SK-N-MC (cell line): ENCODE results near the gene ZNF440.
"Not testable (repeated sequence)": the region's sequence is repeated elsewhere in the genome, so short reads cannot be mapped to it uniquely, and the experiment has no call there.

Experiments used
- DNase-seq: peaks from one replicate; pipeline ENCODE4 v3.0.0-alpha.2; 2011; ENCODE audit warnings: low read depth, low spot score
- H3K27ac ChIP-seq: fragments of 200-600 bp; sonication (generic); 2 replicates; pipeline ENCODE4 v1.5.1; 2016; ENCODE audit warnings: mixed run types
- H3K36me3 ChIP-seq: fragments of 200-600 bp; sonication (generic); 2 replicates; pipeline ENCODE4 v1.6.1; 2017; ENCODE audit warnings: antibody characterized with exemption, low read length, mixed read lengths; ENCODE audit not compliant: insufficient read depth
- H3K4me3 ChIP-seq: fragments of 200-600 bp; sonication (generic); 2 replicates; pipeline ENCODE4 v1.5.1; 2016
- H3K9ac ChIP-seq: fragments of 200-600 bp; sonication (generic); 2 replicates; pipeline ENCODE4 v1.8.0; 2017; ENCODE audit warnings: mixed run types, mixed read lengths; ENCODE audit not compliant: insufficient read length
- H3K9me3 ChIP-seq: fragments of 200-600 bp; sonication (generic); 2 replicates; pipeline ENCODE4 v1.6.1; 2017; ENCODE audit warnings: low read depth, mild to moderate bottlenecking, antibody characterized with exemption, low read length, moderate library complexity, mixed read lengths
- EZH2 ChIP-seq: fragments of 200-600 bp; sonication (generic); IDR thresholded peaks from one replicate; pipeline ENCODE4 v1.6.1; 2017; ENCODE audit warnings: antibody characterized with exemption
- FOXP2 ChIP-seq: optimal IDR thresholded peaks from 2 replicates; pipeline ENCODE3; 2011; ENCODE audit warnings: mild to moderate bottlenecking, moderate library complexity; ENCODE audit not compliant: insufficient read depth; ENCODE audit errors: extremely low read length, control extremely low read depth
- POLR2AphosphoS5 ChIP-seq: IDR thresholded peaks from 2 replicates; pipeline ENCODE4 v1.6.1; 2012; ENCODE audit warnings: mild to moderate bottlenecking, low read depth, low read length, borderline replicate concordance

Gene ZNF440

DNA sequence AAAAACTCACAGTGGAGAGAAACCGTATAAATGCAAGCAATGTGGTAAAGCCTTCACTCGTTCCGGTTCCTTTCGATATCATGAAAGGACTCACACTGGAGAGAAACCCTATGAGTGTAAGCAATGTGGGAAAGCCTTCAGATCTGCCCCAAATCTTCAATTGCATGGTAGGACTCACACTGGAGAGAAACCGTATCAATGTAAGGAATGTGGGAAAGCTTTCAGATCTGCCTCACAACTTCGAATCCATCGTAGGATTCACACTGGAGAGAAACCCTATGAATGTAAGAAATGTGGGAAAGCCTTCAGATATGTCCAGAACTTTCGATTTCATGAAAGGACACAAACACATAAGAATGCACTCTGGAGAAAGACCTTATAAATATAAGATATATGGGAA is 54.1 kb downstream of the ZNF440 start:
- no peak overlapping the region for H3K27ac ChIP-seq
- no peaks in the 10 kb centered on the region for H3K36me3 ChIP-seq
- no peak overlapping the region for H3K4me3 ChIP-seq
- H3K9me3 ChIP-seq, result 0 out of 2 replicates have a peak, but pooled peaks cover 4% of the 10 kb centered on the region
- no peak for DNase-seq
- H3K9ac ChIP-seq, result no peak overlapping the region
- TF ChIP-seq FOXP2 (no peak), EZH2 (no peak), POLR2AphosphoS5 (no peak)

DNA sequence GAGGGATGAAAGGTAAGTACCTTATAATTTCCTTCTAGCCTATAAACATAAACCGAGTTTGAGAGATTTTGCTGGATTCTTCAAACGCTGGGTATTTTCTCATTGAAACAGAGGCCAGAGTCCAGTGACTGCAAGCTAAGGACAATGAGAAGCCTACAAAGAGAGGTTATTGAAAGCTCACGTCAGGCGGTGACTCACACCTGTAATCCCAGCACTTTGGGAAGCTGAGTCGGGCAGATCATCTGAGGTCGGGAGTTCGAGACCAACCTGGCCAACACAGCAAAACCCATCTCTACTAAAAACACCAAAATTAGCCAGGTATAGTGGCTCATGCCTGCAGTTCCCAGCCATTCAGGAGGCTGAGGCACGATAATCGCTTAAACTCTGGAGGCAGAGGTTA is 58.6 kb downstream of the ZNF440 start:
- no peak overlapping the region for H3K4me3 ChIP-seq
- TF ChIP-seq FOXP2 (no peak), EZH2 (no peak), POLR2AphosphoS5 (no peak)
- H3K36me3 ChIP-seq, result no peaks in the 10 kb centered on the region
- no peak overlapping the region for H3K9ac ChIP-seq
- DNase-seq, result no peak
- H3K27ac ChIP-seq, result no peak overlapping the region
- H3K9me3 ChIP-seq, result 0 out of 2 replicates have a peak, but pooled peaks cover 4% of the 10 kb centered on the region

DNA sequence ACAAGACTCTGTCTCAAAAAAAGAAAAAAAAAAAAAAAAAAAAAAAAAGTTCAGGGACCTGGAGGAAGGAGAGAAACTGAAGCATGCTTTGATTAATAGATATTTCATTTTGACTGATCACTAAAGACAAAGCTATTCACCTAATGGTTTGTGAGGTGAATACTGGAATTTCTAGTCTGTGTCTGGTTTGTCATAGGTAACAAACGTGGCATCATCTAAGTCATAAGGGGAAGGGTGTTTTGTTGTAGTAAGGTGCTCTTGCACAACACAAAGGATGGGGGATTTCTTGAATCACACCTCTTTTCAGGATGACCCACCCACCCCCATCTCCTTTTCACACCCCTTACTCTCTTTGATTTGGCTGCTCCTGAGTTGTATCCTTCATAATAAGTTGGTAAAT is 59.7 kb downstream of the ZNF440 start:
- TF ChIP-seq EZH2, result no peak
- no peak for TF ChIP-seq POLR2AphosphoS5
- no peak for TF ChIP-seq FOXP2
- Histone ChIP-seq H3K36me3 (no peaks in the 10 kb centered on the region), H3K9ac (no peak overlapping the region), H3K4me3 (no peak overlapping the region), H3K9me3 (0 out of 2 replicates have a peak, but pooled peaks cover under 1% of the 10 kb centered on the region), H3K27ac (no peak overlapping the region)
- DNase-seq, result no peak

DNA sequence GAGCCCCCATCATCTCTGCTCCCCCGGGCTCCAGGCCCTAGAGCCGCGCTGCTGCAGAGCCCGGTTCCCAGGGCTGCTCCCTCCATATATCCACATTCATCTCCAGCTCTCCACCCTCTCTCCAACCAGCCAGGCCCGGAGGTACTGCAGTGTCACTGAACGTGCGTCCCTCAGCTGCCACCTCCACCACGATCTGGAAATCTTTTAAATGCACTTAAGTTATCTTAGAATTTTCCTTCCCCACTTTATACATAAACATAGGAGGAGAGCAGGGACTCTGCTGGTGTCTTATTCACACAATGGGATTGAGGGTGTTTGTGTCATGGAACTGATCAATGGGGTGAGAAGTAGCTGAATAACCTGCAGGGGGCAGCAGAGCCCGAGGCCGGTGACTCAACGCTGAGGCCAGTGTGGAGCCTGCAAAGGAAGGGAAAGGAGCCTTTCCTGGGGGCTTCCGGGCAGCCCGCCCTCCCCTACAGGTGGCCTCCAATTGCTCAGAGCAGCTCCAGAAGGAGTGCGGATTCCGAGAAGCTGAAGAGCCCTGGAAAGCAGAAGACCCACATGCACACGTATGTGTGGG is 65.7 kb downstream of the ZNF440 start:
- not testable (repeated sequence) for H3K9ac ChIP-seq, DNase-seq, H3K27ac ChIP-seq, H3K4me3 ChIP-seq, H3K9me3 ChIP-seq, H3K36me3 ChIP-seq

DNA sequence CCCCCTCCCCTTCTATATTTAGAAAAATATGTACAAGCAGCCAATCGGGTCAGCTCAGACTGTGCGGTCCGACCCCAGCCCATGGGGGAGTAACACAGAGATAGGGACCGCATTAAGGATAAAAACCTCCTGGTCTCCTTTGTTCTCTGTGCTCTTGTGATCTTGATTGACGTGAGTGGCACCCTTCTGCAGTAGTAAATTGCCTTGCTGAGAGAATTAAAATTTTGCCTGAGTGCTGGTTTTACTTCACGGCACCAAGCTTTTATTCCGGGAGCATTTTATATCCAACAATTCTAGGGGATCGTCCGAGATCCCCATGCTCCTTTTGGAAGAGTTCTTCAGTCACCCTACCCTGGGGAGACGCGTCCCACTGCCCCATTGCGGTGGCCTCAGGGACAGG is 66.5 kb downstream of the ZNF440 start:
- Histone ChIP-seq H3K9me3 (no peaks in the 10 kb centered on the region), H3K4me3 (no peak overlapping the region), H3K36me3 (no peaks in the 10 kb centered on the region), H3K27ac (no peak overlapping the region), H3K9ac (no peak overlapping the region)
- TF ChIP-seq EZH2, result no peak
- TF ChIP-seq FOXP2, result no peak
- DNase-seq, result no peak

DNA sequence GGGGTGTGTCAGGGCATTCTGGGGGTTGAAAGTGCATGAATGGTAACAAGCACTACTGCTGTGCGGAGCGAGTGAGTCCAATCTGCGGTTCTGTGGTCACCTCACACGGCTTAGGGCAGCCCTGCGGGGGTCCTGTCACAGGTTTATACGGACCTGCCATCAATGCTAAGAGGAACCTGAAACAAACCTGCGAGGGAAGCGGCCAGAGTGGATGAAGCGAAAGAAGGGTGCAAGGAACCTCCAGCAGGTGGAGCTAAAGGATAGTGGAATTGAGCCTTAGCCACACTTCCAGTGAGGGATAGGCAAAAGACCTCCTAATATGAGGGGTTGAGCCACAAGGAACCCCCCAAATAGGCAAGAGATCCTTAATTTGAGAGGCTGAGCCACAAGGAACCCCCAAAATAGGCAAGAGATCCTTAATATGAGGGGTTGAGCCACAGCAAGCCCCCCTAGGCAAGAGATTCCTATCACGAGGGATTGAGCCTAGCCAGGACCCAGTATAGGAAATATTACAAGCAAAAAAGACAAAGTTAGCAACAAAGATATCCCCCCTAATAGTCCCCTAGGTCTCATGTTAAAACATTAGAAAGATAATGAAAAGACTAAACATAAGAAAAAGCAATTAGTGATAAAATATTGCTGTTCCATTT is 67.2 kb downstream of the ZNF440 start:
- DNase-seq, result no peak

DNA sequence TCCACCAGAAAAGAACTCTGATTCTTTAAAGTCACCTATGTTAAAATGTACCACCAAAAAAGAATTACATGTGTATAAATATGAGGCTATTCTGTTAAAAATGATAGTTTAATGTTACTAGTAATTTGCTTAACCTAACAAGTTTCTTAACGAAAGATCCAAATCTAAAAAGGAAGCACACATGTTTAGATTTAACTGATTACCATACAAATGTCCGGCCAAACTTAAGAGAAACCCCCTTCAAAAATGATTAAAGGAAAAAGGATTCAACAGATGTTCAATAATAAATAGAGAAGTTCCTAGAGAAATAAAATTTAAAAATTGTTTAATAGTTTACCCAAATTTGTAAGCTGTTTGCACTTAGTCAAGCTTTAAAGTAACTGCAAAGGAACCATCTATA is 68.5 kb downstream of the ZNF440 start:
- H3K9me3 ChIP-seq, result no peaks in the 10 kb centered on the region
- H3K9ac ChIP-seq, result no peak overlapping the region
- no peak overlapping the region for H3K27ac ChIP-seq
- no peaks in the 10 kb centered on the region for H3K36me3 ChIP-seq
- TF ChIP-seq POLR2AphosphoS5, result no peak
- DNase-seq, result no peak
- H3K4me3 ChIP-seq, result no peak overlapping the region

More for the DNA sequence above, 67.2 kb downstream of the ZNF440 start:
- no peak overlapping the region for H3K4me3 ChIP-seq
- TF ChIP-seq POLR2AphosphoS5 (no peak), FOXP2 (no peak), EZH2 (no peak)
- no peaks in the 10 kb centered on the region for H3K36me3 ChIP-seq
- H3K9ac ChIP-seq, result no peak overlapping the region
- no peak overlapping the region for H3K27ac ChIP-seq
- H3K9me3 ChIP-seq, result no peaks in the 10 kb centered on the region
